Neuronal stem cell (in vitro differentiated cells): ENCODE measurements around the gene COL13A1.

Source experiments
- DNase-seq: peaks from one replicate; pipeline ENCODE4 v3.0.0-alpha.2; 2013; ENCODE audit warnings: low spot score
- H2AFZ ChIP-seq: one replicate; pipeline ENCODE4 v1.6.1; 2013; ENCODE audit warnings: mild to moderate bottlenecking, low read length, inconsistent platforms
- H2AK5ac ChIP-seq: 2 replicates; pipeline ENCODE4 v1.6.1; 2013; ENCODE audit warnings: low read depth, mild to moderate bottlenecking, inconsistent platforms, low read length, moderate library complexity, mixed read lengths
- H2BK120ac ChIP-seq: 2 replicates; pipeline ENCODE4 v1.6.1; 2013; ENCODE audit warnings: low read depth, mild to moderate bottlenecking, inconsistent platforms, low read length, moderate library complexity, mixed read lengths
- H2BK12ac ChIP-seq: one replicate; pipeline ENCODE4 v1.6.1; 2013; ENCODE audit warnings: low read length, inconsistent platforms
- H2BK15ac ChIP-seq: 2 replicates; pipeline ENCODE4 v1.6.1; 2013; ENCODE audit warnings: mild to moderate bottlenecking, low read length, inconsistent platforms, mixed read lengths
- H2BK5ac ChIP-seq: one replicate; pipeline ENCODE4 v1.6.1; 2013; ENCODE audit warnings: inconsistent platforms, mild to moderate bottlenecking, low read length, moderate library complexity
- H3K14ac ChIP-seq: one replicate; pipeline ENCODE4 v1.6.1; 2013; ENCODE audit warnings: low read length, inconsistent platforms
- H3K18ac ChIP-seq: 2 replicates; pipeline ENCODE4 v1.6.1; 2013; ENCODE audit warnings: low read length, inconsistent platforms
- H3K23ac ChIP-seq: 2 replicates; pipeline ENCODE4 v1.6.1; 2013; ENCODE audit warnings: low read depth, mild to moderate bottlenecking, mixed read lengths, low read length, inconsistent platforms; ENCODE audit not compliant: poor library complexity
- H3K27ac ChIP-seq: replicated peaks from 3 replicates; pipeline ENCODE4 v1.5.1; 2013; ENCODE audit warnings: low read length, inconsistent platforms
- H3K27me3 ChIP-seq, 3 experiments: 2 replicates each; pipeline ENCODE4 v1.6.1; 2013; ENCODE audit warnings: low read length in 3 of 3, mild to moderate bottlenecking in 2 of 3, inconsistent platforms in 1 of 3, low read depth in 1 of 3, mixed read lengths in 1 of 3, moderate library complexity in 1 of 3; ENCODE audit not compliant: control insufficient read depth in 3 of 3, insufficient read depth in 3 of 3
- H3K36me3 ChIP-seq, 2 donors: replicated peaks in 1 of 2; 2 replicates each; pipeline ENCODE4 v1.6.1; 2013; ENCODE audit warnings: low read length in 2 of 2; ENCODE audit not compliant: control insufficient read depth in 2 of 2, insufficient read depth in 2 of 2
- H3K4ac ChIP-seq: 2 replicates; pipeline ENCODE4 v1.6.1; 2013; ENCODE audit warnings: inconsistent platforms, mild to moderate bottlenecking, low read length, moderate library complexity
- H3K4me1 ChIP-seq, 2 donors: 1 replicate in 1 of 2; 2 replicates in 1 of 2; pipeline ENCODE4 v1.6.1; 2013; ENCODE audit warnings: low read length in 2 of 2, low read depth in 1 of 2; ENCODE audit not compliant: control insufficient read depth in 2 of 2, insufficient read depth in 1 of 2
- H3K4me2 ChIP-seq: one replicate; pipeline ENCODE4 v1.6.1; 2013; ENCODE audit warnings: mild to moderate bottlenecking, low read length, inconsistent platforms; ENCODE audit not compliant: insufficient read depth, poor library complexity, severe bottlenecking
- H3K4me3 ChIP-seq, 2 donors: 2 replicates each; pipeline ENCODE4 v1.5.1; 2013; ENCODE audit warnings: low read length in 2 of 2, mild to moderate bottlenecking in 2 of 2, inconsistent platforms in 1 of 2, moderate library complexity in 1 of 2
- H3K79me1 ChIP-seq: one replicate; pipeline ENCODE4 v1.6.1; 2013; ENCODE audit warnings: low read depth, mild to moderate bottlenecking, inconsistent platforms, low read length, moderate library complexity
- H3K9ac ChIP-seq: one replicate; pipeline ENCODE4 v1.6.1; 2013; ENCODE audit warnings: mild to moderate bottlenecking, low read depth, low read length, inconsistent platforms; ENCODE audit not compliant: poor library complexity
- H3K9me3 ChIP-seq, 2 donors: replicated peaks in 1 of 2; 2 replicates each; pipeline versions ENCODE3 to v1.6.1; 2013; ENCODE audit warnings: low read length in 2 of 2, mild to moderate bottlenecking in 2 of 2, inconsistent platforms in 1 of 2, low read depth in 1 of 2, mixed read lengths in 1 of 2, moderate library complexity in 1 of 2; ENCODE audit not compliant: control insufficient read depth in 2 of 2, insufficient read depth in 1 of 2
- H4K8ac ChIP-seq: one replicate; pipeline ENCODE4 v1.6.1; 2013; ENCODE audit warnings: low read depth, mild to moderate bottlenecking, inconsistent platforms, low read length, moderate library complexity
- H4K91ac ChIP-seq: one replicate; pipeline ENCODE4 v1.6.1; 2013; ENCODE audit warnings: low read length, low read depth, mild to moderate bottlenecking, inconsistent platforms; ENCODE audit not compliant: poor library complexity
- WGBS, 2 donors: extraction: QIAGEN DNeasy Blood & Tissue Kit; methylation state at CpG; one replicate each; pipeline ENCODE4 v1.1.7; 2013; ENCODE audit warnings: missing lambda C conversion rate in 2 of 2, mixed read lengths in 1 of 2; ENCODE audit not compliant: insufficient read length in 2 of 2, insufficient replicate concordance in 1 of 2; ENCODE audit errors: extremely low coverage in 2 of 2; 5-methylcytosine and 5-hydroxymethylcytosine counted together

The COL13A1 gene

GRCh38 chr10:69820817-69821216, 19.1 kb downstream of the COL13A1 start:
- Histone ChIP-seq H4K8ac (no peak overlapping the region), H2BK5ac (peak overlapping the region; percentile 30), H3K14ac (no peak overlapping the region), H3K27ac (no peak overlapping the region), H2AFZ (no peak overlapping the region), H3K36me3 (no peaks in the 10 kb centered on the region), H3K4me2 (no peak overlapping the region), H3K23ac (no peak overlapping the region), H2BK15ac (no peak overlapping the region), H4K91ac (no peak overlapping the region), H3K27me3 (no peaks in the 10 kb centered on the region), H2BK120ac (no peak overlapping the region), H2AK5ac (no peak overlapping the region), H3K4ac (no peak overlapping the region), H3K9ac (no peak overlapping the region), H3K4me1 (no peaks in the 10 kb centered on the region), H3K18ac (no peak overlapping the region), H3K4me3 (no peak overlapping the region), H3K9me3 (no peaks in the 10 kb centered on the region), H3K79me1 (no peaks in the 10 kb centered on the region), H2BK12ac (no peak overlapping the region)
- no CpG with 5 or more reads among the region's 4 CpGs for WGBS, 2 donors
- DNase-seq, result no peak

GRCh38 chr10:69825604-69826003, 23.9 kb downstream of the COL13A1 start:
- no peak overlapping the region for H2BK120ac ChIP-seq
- no peak overlapping the region for H2BK5ac ChIP-seq
- no peak overlapping the region for H3K4me3 ChIP-seq
- H2BK12ac ChIP-seq, result no peak overlapping the region
- H3K27me3 ChIP-seq, result no peaks in the 10 kb centered on the region
- WGBS, 2 donors, result no CpG with 5 or more reads among the region's 6 CpGs
- no peak overlapping the region for H3K4me2 ChIP-seq
- H2AFZ ChIP-seq, result no peak overlapping the region
- peak overlapping the region; percentile 10 for H3K14ac ChIP-seq
- DNase-seq, result no peak
- H3K23ac ChIP-seq, result no peak overlapping the region
- no peak overlapping the region for H4K91ac ChIP-seq
- no peaks in the 10 kb centered on the region for H3K79me1 ChIP-seq
- no peaks in the 10 kb centered on the region for H3K36me3 ChIP-seq
- H3K4ac ChIP-seq, result no peak overlapping the region
- no peak overlapping the region for H2BK15ac ChIP-seq
- H3K9ac ChIP-seq, result peak overlapping the region; percentile 67
- H3K27ac ChIP-seq, result no peak overlapping the region
- H3K4me1 ChIP-seq, result peaks cover 0 to 7% of the 10 kb centered on the region in 2 donors
- no peaks in the 10 kb centered on the region for H3K9me3 ChIP-seq
- H4K8ac ChIP-seq, result no peak overlapping the region
- H2AK5ac ChIP-seq, result no peak overlapping the region
- no peak overlapping the region for H3K18ac ChIP-seq

- Histone ChIP-seq H3K9me3 (no peaks in the 10 kb centered on the region), H3K79me1 (no peaks in the 10 kb centered on the region), H2AK5ac (no peak overlapping the region), H3K4me1 (peaks cover 0 to 7% of the 10 kb centered on the region in 2 donors), H4K91ac (no peak overlapping the region), H2BK15ac (no peak overlapping the region), H2BK120ac (no peak overlapping the region), H2AFZ (no peak overlapping the region), H3K27ac (no peak overlapping the region), H3K18ac (no peak overlapping the region), H3K4ac (no peak overlapping the region), H3K4me2 (no peak overlapping the region), H2BK12ac (no peak overlapping the region), H3K23ac (no peak overlapping the region), H3K9ac (no peak overlapping the region), H3K27me3 (no peaks in the 10 kb centered on the region), H2BK5ac (no peak overlapping the region), H3K36me3 (no peaks in the 10 kb centered on the region), H4K8ac (no peak overlapping the region), H3K14ac (no peak overlapping the region), H3K4me3 (no peak overlapping the region)
- DNase-seq, result no peak
- no CpG with 5 or more reads among the region's 9 CpGs for WGBS, 2 donors
Observed at GRCh38 chr10:69826094-69826493, 24.4 kb downstream of the COL13A1 start.

- Histone ChIP-seq H3K36me3 (no peaks in the 10 kb centered on the region), H3K79me1 (no peaks in the 10 kb centered on the region), H2AFZ (no peak overlapping the region), H2AK5ac (no peak overlapping the region), H3K27ac (no peak overlapping the region), H3K9me3 (no peaks in the 10 kb centered on the region), H3K4me2 (no peak overlapping the region), H3K4me3 (no peak overlapping the region), H3K18ac (no peak overlapping the region), H4K91ac (no peak overlapping the region), H3K4ac (no peak overlapping the region), H2BK120ac (no peak overlapping the region), H3K14ac (peak overlapping the region; percentile 8), H2BK15ac (no peak overlapping the region), H2BK12ac (no peak overlapping the region), H4K8ac (no peak overlapping the region), H3K4me1 (peaks cover 0 to 7% of the 10 kb centered on the region in 2 donors), H3K27me3 (no peaks in the 10 kb centered on the region), H3K9ac (no peak overlapping the region), H2BK5ac (no peak overlapping the region), H3K23ac (no peak overlapping the region)
- no peak for DNase-seq
- WGBS, 2 donors, result no CpG with 5 or more reads among the region's 7 CpGs
Observed at GRCh38 chr10:69826789-69827554, 25.3 kb downstream of the COL13A1 start.
